IPS DF 19.7 (cell line): ENCODE data around the gene CDX1.

ENCODE experiments used
- DNase-seq: peaks from one replicate; pipeline ENCODE4 v3.0.0-alpha.2; 2013; ENCODE audit warnings: low read depth, low spot score

CDX1 gene

DNA sequence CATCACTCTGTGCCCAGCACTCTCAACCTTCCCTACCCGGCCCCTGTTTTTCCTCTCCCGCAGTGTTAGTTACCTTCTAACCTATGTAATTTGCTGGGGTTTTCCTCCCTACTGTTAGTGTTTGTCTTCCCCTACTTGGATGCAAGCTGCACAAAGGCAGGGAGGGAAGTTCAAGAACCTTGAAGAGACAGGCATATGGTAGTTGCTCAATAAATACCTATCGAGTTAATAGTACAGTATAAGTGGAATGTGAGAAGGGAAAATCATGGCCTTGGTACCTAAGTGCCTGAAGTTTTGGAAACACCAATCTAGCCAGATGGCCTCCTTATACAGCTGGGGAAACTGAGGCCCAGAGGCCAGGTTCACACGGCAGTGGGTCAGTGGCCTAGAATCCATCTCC lies 35.1 kb upstream of the CDX1 start:
- DNase-seq: no peak

- no peak for DNase-seq
Observed at GRCh38 chr5:150131978-150132694, 34.4 kb upstream of the CDX1 start.

DNA sequence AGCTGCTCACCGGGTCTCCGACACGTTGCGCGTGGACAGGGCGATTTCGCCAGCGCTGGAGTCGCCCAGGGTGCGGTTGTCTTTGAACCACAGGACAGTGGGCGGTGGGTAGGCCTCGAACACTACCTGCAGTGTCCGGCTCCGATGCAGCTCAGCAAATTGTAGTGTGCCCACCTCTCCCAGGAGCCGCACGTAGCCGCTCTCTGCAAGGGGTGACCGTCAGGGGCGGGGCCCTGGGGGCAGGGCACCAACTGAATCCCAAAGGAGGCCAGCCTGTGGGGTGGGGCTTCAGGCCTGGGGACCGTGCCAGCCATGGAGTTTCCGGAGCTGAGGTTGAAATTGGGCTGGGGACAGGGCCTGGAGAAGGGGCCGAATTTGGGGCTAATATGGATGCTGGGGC lies 33.8 kb upstream of the CDX1 start:
- DNase-seq: no peak

GRCh38 chr5:150133581-150134197 lies 32.9 kb upstream of the CDX1 start:
- DNase-seq: no peak

DNA sequence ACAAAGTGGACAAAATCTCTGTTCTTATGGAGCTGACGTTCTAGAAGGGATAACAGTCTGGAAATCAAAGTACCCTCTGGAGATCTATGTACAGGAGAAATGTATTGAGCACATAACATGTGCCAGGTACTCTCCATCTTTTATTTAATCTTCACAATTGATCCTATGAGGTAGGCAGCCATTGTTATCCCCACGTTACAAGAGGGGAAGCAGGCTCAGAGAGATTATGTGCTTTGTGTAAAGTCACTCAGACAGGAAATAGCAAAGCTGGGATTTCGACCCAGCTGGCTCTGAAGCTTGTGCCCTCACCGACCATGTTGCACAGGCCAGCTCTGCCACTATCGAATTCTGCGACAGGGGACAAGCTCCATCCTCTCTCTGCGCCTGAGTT lies 32.4 kb upstream of the CDX1 start:
- no peak for DNase-seq

DNA sequence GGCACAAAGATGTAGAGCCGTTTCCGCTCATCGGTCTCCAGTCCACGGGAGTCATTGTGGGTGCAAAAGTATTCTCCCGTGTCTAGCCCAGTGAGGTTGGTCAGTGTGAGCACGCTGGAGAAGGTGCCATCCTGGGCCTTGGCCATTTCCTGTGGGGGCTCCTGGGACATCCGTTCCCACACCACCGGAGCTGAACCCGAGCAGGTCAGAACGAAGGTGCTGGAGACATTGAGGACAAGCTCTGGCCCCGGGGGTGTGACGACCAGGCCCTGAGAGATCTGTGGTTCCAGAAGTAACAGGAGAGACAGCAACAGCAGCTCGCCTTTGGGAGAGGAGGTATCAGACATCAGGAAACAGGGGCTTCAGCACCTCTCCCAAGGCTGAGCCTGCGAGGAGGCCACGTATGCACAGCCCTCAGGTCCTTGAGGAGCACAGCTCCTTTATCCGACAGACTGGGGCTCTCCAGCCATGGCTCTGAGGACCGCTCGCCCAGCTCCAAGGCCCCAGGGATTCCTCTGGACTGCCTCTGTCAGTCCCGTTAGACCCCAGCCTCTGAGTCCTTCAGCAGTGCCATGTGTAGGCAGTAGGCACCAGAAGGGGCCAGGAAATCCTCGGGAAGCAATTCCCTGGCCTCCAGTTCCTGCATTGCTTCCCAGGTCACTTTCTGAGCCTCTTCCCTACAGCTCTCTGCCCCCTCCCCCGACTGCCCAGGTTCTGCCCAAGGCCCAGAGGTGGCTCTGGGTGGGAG lies 30.8 kb upstream of the CDX1 start:
- DNase-seq: no peak

- no peak for DNase-seq
Observed at GRCh38 chr5:150136305-150137167, 30.0 kb upstream of the CDX1 start.

- DNase-seq: no peak
Observed at GRCh38 chr5:150137168-150137957, 29.2 kb upstream of the CDX1 start.

GRCh38 chr5:150137997-150138396 lies 28.6 kb upstream of the CDX1 start:
- DNase-seq: no peak

DNA sequence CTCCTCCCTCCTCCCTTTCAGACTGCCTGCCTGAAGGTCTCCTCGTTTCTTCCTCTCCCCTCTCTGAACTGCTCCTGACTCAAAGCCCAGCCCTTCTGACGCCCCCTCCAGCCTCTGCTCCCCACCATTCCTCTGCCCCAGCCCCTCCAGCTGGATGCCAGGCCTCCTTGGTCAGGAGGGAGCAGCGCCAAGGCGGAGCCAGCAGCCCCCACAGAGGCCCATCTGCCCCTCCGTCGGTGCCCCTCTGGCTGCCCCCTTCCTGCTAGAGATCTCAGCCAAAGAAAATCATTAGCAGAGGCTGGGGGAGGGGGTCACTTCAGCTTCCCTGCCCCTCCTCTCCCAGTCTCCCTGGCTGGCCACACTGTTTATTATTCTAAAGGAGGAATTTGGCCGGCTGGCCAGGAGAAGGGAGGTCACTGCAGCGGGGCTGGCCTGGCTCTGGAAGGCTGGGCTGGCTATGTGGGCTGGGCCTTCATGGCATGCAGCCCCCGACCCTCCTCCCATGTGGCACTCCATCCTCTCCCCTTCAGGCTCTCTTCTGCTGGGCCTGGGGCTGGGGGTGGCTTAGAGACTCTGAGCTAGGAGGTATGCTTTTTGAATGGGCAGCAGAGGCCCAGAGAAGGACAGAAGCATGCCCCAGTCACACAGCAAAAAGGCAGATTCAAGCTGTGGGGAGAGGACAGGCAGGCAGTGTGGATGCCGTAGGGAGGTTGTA lies 27.9 kb upstream of the CDX1 start:
- no peak for DNase-seq

DNA sequence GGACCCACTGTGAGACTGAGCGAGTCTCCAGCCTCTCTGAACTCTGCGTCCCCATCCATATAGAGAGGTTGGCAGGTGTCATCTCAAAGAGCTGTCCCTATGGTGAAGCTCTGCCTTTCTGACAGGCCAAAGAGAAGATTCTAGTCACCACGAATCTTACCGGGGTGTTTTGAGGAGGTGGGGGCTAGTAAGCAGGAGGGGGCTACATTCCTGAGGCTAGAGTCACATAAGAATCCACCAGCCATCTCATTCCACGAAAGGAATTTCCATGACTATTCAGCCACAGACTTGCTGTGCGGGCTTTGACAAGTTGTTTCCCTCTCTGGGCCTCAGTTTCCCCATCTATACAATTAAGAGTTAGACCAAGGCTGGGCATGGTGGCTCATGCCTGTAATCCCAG lies 27.2 kb upstream of the CDX1 start:
- no peak for DNase-seq

DNA sequence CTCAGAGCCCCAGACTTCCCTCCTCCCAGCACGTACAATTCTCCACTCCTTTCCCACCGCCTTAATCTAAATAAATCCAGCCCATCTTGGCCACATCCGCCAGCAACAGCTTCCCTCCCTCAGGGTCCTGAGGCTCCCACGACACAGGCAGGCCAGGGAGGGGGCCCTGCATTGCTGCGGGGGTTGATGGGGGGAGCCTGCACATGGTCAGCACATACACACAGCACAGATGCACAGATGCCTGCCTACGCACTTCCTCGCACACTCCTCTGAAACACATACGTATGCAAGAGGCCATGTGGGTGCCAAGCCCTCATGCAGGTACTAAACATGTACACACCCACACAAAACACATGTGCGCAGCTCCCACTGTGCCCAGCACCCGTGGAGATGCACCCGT lies 25.7 kb upstream of the CDX1 start:
- no peak for DNase-seq

- no peak for DNase-seq
Observed at GRCh38 chr5:150141544-150142184, 24.9 kb upstream of the CDX1 start.

DNA sequence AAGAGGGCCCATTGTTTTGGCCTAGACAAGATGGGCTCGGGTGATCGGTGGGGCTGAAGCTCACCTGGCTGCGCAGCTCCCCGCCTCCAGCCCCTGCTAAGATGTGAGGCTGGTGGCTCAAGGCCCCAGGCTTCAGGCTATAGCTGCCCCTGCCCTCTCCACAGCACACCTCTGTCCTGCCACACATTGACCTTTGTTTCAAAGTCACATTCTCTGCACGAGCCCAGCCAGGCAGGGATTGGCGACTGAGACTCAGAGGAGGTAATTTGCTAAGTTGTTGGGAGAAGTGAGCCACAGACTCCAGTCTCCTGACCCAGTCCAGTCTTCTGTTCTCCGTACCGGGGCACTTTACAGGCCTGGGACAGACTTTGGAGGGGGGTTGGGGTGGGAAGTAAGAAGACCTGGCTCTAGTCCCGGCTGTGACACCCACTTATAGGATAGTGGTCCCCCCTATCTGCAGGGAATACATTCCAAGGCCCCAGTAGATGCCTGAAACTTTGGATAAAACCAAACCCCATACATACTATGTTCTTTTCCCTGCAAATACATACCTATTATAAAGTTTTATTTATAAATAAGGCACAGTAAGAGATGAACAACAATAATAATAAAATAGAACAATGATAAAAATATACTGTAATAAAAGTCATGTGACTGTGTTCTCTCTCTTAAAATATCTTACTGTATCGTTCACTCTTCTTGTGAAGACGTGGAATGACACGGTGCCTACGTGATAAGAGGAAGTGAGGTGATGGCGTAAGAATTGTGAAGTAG lies 24.2 kb upstream of the CDX1 start:
- no peak for DNase-seq

DNA sequence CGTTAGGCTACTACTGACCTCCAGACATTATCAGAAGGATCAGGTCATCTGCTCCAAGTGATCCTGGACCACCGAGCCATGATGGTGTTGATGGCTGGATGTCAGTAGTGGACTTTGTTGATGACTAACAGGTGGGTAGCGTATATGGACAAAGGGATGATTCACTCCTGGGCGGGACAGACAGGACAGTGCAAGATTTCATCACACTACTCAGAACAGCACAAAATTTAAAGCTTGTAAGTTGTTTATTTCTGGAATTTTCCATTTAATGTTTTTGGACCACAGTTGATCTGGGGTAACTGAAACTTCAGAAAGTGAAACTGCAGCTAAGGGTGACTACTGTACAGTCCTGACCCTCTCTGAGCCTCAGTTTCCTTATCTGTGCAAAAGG lies 23.6 kb upstream of the CDX1 start:
- DNase-seq: no peak

GRCh38 chr5:150143350-150144245 lies 23.0 kb upstream of the CDX1 start:
- no peak for DNase-seq

GRCh38 chr5:150144246-150144801 lies 22.3 kb upstream of the CDX1 start:
- DNase-seq: no peak

GRCh38 chr5:150144879-150145278 lies 21.7 kb upstream of the CDX1 start:
- no peak for DNase-seq
